A549 (cell line): Measurements from ENCODE around the gene MORC2. TPM values are rescaled to one million over a fixed set of nuclear protein-coding genes. Genes with fewer than 3 reads are reported as not detected.

ENCODE experiments used
- ATAC-seq, 2 experiments: fragments of 200-7000 bp in 1 of 2; fragments of >200 bp in 1 of 2; cut with Nextera tagmentation in 1 of 2; cut with Tn5 transposase in 1 of 2; 3 replicates each; pipeline versions ENCODE4 v1.8.0 to v1.9.1; 2018 to 2020; ENCODE audit warnings: mild to moderate bottlenecking in 1 of 2, moderate library complexity in 1 of 2
- CTCF ChIA-PET: fragments of 300-600 bp; sonication (Branson Sonifier 250); formaldehyde crosslinking; extraction: SDS; loops from one replicate; lab custom pipeline; 2021; ENCODE audit warnings: antibody characterized with exemption, inconsistent platforms; lab: Yijun Ruan, JAX
- POLR2A ChIA-PET: fragments of 350-600 bp; formaldehyde crosslinking; extraction: SDS; loops from one replicate; lab custom pipeline; 2021; ENCODE audit warnings: antibody characterized with exemption, inconsistent platforms; lab: Yijun Ruan, JAX
- DNase-seq, 2 experiments: peaks; one replicate each; pipeline versions ENCODE4 v3.0.0 to v3.0.0-alpha.2; 2011 to 2016; ENCODE audit warnings: low read depth in 1 of 2, low spot score in 1 of 2
- FAIRE-seq: peaks from 2 replicates; lab custom pipeline; 2011; peaks lifted over from hg19 to GRCh38; lab: Jason Lieb, UNC
- H3K27ac ChIP-seq, 2 experiments: fragments of >200 bp; sonication (Bioruptor Twin); formaldehyde crosslinking; 3 replicates each; pipeline ENCODE4 v1.5.1; 2016 to 2017
- H3K4me1 ChIP-seq: fragments of >200 bp; sonication (Bioruptor Twin); formaldehyde crosslinking; 3 replicates; pipeline ENCODE4 v1.6.1; 2016
- H3K4me2 ChIP-seq: fragments of >200 bp; sonication (Bioruptor Twin); formaldehyde crosslinking; 3 replicates; pipeline ENCODE4 v1.6.1; 2016
- H3K4me3 ChIP-seq: fragments of >200 bp; sonication (Bioruptor Twin); formaldehyde crosslinking; 3 replicates; pipeline ENCODE4 v1.5.1; 2016
- H3K9me3 ChIP-seq: fragments of >200 bp; sonication (Bioruptor Twin); formaldehyde crosslinking; 3 replicates; pipeline ENCODE4 v1.6.1; 2016
- BHLHE40 ChIP-seq: IDR thresholded peaks from 2 replicates; pipeline ENCODE4 v1.6.1; 2012; ENCODE audit warnings: low read depth, low read length, inconsistent platforms
- CBX2 ChIP-seq: fragments of 200-600 bp; sonication (generic); IDR thresholded peaks from 2 replicates; pipeline ENCODE4 v1.6.1; 2016; ENCODE audit warnings: low read depth, mild to moderate bottlenecking, borderline replicate concordance
- CEBPB ChIP-seq, 2 experiments: fragments of >200 bp in 1 of 2; sonication (Bioruptor Twin) in 1 of 2; formaldehyde crosslinking in 1 of 2; IDR thresholded peaks; 2 replicates each; pipeline ENCODE4 v1.6.1; 2012 to 2016
- CHD2 ChIP-seq: fragments of 150-350 bp; IDR thresholded peaks from 2 replicates; pipeline ENCODE4 v1.6.1; 2014; ENCODE audit warnings: low read length; ENCODE audit not compliant: partially characterized antibody
- CHD4 ChIP-seq: fragments of 200-600 bp; sonication (generic); IDR thresholded peaks from 2 replicates; pipeline ENCODE4 v1.6.1; 2016; ENCODE audit warnings: antibody characterized with exemption, mild to moderate bottlenecking, borderline replicate concordance
- EP300 ChIP-seq, 2 experiments: fragments of >200 bp; sonication (Bioruptor Twin); formaldehyde crosslinking; IDR thresholded peaks; 2 replicates in 1 of 2; 3 replicates in 1 of 2; pipeline ENCODE4 v1.6.1; 2016 to 2017
- ESRRA ChIP-seq: fragments of 150-350 bp; IDR thresholded peaks from 2 replicates; pipeline ENCODE4 v1.6.1; 2014; ENCODE audit warnings: mild to moderate bottlenecking, low read length, borderline replicate concordance
- FOSL2 ChIP-seq, 2 experiments: fragments of 450-650 bp in 1 of 2; fragments of >200 bp in 1 of 2; sonication (Bioruptor Twin) in 1 of 2; formaldehyde crosslinking; IDR thresholded peaks; 2 replicates each; pipeline versions ENCODE4 v1.5.0 to v1.6.1; 2016 to 2020; ENCODE audit warnings: mild to moderate bottlenecking in 1 of 2, moderate library complexity in 1 of 2
- HES2 ChIP-seq: fragments of >200 bp; sonication (Bioruptor Twin); formaldehyde crosslinking; IDR thresholded peaks from 2 replicates; pipeline ENCODE4 v1.6.1; 2016
- JUN ChIP-seq, 2 experiments: fragments of >200 bp; sonication (Bioruptor Twin); formaldehyde crosslinking; IDR thresholded peaks; 2 replicates in 1 of 2; 3 replicates in 1 of 2; pipeline ENCODE4 v1.6.1; 2016 to 2017
- JUNB ChIP-seq: fragments of >200 bp; sonication (Bioruptor Twin); formaldehyde crosslinking; IDR thresholded peaks from 2 replicates; pipeline ENCODE4 v1.6.1; 2016
- NFE2L2 ChIP-seq: fragments of 150-350 bp; conservative IDR thresholded peaks from 2 replicates; pipeline ENCODE4 v1.6.1; 2014; ENCODE audit warnings: low read length
- POLR2AphosphoS2 ChIP-seq: conservative IDR thresholded peaks from 2 replicates; pipeline ENCODE4 v1.6.1; 2012; ENCODE audit warnings: low read length, improper control_type of control experiment, inconsistent platforms
- RAD21 ChIP-seq, 2 experiments: fragments of >200 bp in 1 of 2; sonication (Bioruptor Twin) in 1 of 2; formaldehyde crosslinking in 1 of 2; IDR thresholded peaks in 1 of 2; conservative IDR thresholded peaks in 1 of 2; 2 replicates in 1 of 2; 3 replicates in 1 of 2; pipeline ENCODE4 v1.6.1; 2012 to 2018; ENCODE audit warnings: inconsistent platforms in 1 of 2
- RCOR1 ChIP-seq: fragments of 150-350 bp; IDR thresholded peaks from 2 replicates; pipeline ENCODE4 v1.6.1; 2014; ENCODE audit warnings: antibody characterized with exemption, low read length, low read depth
- ZC3H11A ChIP-seq: fragments of 450-650 bp; IDR thresholded peaks from 2 replicates; pipeline ENCODE4 v1.6.1; 2014; ENCODE audit warnings: antibody characterized with exemption, mild to moderate bottlenecking
- WGBS: methylation state at CpG from one replicate; pipeline ENCODE4 v1.1.6; 2017; ENCODE audit errors: missing lambda C conversion rate; 5-methylcytosine and 5-hydroxymethylcytosine counted together
- polyA plus RNA-seq, 4 experiments: library from polyadenylated mRNA; depleted of rRNA in 3 of 4; stranded (reverse); fragments of >200 nt; fragmentation: RNase III in 1 of 4; extraction: RNeasy Plus Mini Kit Qiagen cat#74134 plus additional on column Dnase treatment in 1 of 4; gene quantifications; 2 replicates in 3 of 4; 3 replicates in 1 of 4; pipeline ENCODE4 v1.2.3, GENCODE V29; 2011 to 2017
- TF ChIP-seq, protein P1 (sequence below): fragments of 250-450 bp; sonication (Bioruptor Pico); IDR thresholded peaks from 2 replicates; pipeline ENCODE4 v1.5.0; 2020; ENCODE audit warnings: low read depth, mild to moderate bottlenecking, moderate library complexity
- TF ChIP-seq, protein P2 (sequence below): fragments of 200-600 bp; sonication (generic); IDR thresholded peaks from 2 replicates; pipeline ENCODE4 v1.6.1; 2016; ENCODE audit warnings: antibody characterized with exemption, mild to moderate bottlenecking, moderate library complexity
- TF ChIP-seq, protein P3 (sequence below): fragments of 150-350 bp; IDR thresholded peaks from 2 replicates; pipeline ENCODE4 v1.6.1; 2014; ENCODE audit warnings: low read depth, mild to moderate bottlenecking, low read length

Gene MORC2
- polyA plus RNA-seq, 2 of the 4 experiments (the other 2 are of a cell fraction) = 14.8 to 16.0 TPM

- Histone ChIP-seq H3K4me3 (no peak overlapping the region), H3K27ac (no peak overlapping the region), H3K9me3 (no peaks in the 10 kb centered on the region), H3K4me2 (no peak overlapping the region), H3K4me1 (no peaks in the 10 kb centered on the region)
- FAIRE-seq (no peak), DNase-seq (no peak), ATAC-seq (no peak)
- POLR2A ChIA-PET = no interaction called here
- 89% methylated on average over 5 of the region's 5 CpGs for WGBS
- TF ChIP-seq HES2 (no peak), RAD21 (conservative IDR thresholded peaks at IDR 0.05 in 1 of 2, IDR thresholded peaks at IDR 0.05 in 1 of 2) (no peak), CHD4 (no peak), ZC3H11A (no peak), POLR2AphosphoS2 (no peak), EP300 (IDR thresholded peaks at IDR 0.05) (no peak), BHLHE40 (no peak)
- TF ChIP-seq, protein P1, sequence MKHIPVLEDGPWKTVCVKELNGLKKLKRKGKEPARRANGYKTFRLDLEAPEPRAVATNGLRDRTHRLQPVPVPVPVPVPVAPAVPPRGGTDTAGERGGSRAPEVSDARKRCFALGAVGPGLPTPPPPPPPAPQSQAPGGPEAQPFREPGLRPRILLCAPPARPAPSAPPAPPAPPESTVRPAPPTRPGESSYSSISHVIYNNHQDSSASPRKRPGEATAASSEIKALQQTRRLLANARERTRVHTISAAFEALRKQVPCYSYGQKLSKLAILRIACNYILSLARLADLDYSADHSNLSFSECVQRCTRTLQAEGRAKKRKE (CRISPR knock-in tag) = no peak
- CTCF ChIA-PET = interaction anchor here (0.8 to 5.0 kb wide), 5 partner anchors 10 to 273 kb away, joined by 3 to 43 read pairs (median 3); partner anchors contain the start of gene SLC35E4
Measured at GRCh38 chr22:30909306-30909705, 59.3 kb downstream of the MORC2 start.

DNA sequence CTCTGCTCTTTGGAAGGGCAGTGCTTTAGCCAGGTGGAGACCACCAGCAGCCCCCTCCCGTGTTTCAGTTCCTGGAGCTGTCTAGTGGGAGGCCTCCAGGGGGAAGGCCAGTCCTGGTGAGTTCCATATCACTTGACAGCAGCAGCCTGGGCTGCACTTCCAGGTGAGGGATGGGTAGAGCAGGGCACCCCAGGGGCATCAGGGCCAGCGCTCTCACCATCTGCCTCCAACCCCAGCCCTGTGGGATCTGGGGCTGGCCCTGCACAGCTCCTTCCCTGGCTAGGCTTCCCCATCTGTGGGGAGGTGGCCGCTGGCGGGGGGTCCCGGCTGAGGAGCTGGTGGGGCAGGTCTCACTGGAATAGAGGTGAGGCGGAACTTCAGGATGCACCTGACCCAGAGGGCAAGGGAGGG lies 60.5 kb downstream of the MORC2 start:
- no peak overlapping the region for H3K4me2 ChIP-seq
- WGBS = 92% methylated on average over 2 of the region's 6 CpGs
- no peaks in the 10 kb centered on the region for H3K4me1 ChIP-seq
- CTCF ChIA-PET = interaction anchor here (1.3 to 5.0 kb wide), 3 partner anchors 9 to 145 kb away, joined by 4 to 43 read pairs (median 11); no protein-coding TSS in a partner anchor
- TF ChIP-seq ESRRA = no peak
- no peak for TF ChIP-seq JUN (IDR thresholded peaks at IDR 0.05)
- no peak for TF ChIP-seq CEBPB (IDR thresholded peaks at IDR 0.05)
- TF ChIP-seq RAD21 (conservative IDR thresholded peaks at IDR 0.05 in 1 of 2, IDR thresholded peaks at IDR 0.05 in 1 of 2) = no peak
- no peak for TF ChIP-seq CHD2
- no peak for TF ChIP-seq CBX2
- no peak for TF ChIP-seq JUNB
- no peak for TF ChIP-seq CHD4
- TF ChIP-seq FOSL2 (IDR thresholded peaks at IDR 0.05) = no peak
- no peak for TF ChIP-seq FOSL2 (CRISPR knock-in tag; IDR thresholded peaks at IDR 0.05)
- no peak for TF ChIP-seq NFE2L2
- TF ChIP-seq, protein P2, sequence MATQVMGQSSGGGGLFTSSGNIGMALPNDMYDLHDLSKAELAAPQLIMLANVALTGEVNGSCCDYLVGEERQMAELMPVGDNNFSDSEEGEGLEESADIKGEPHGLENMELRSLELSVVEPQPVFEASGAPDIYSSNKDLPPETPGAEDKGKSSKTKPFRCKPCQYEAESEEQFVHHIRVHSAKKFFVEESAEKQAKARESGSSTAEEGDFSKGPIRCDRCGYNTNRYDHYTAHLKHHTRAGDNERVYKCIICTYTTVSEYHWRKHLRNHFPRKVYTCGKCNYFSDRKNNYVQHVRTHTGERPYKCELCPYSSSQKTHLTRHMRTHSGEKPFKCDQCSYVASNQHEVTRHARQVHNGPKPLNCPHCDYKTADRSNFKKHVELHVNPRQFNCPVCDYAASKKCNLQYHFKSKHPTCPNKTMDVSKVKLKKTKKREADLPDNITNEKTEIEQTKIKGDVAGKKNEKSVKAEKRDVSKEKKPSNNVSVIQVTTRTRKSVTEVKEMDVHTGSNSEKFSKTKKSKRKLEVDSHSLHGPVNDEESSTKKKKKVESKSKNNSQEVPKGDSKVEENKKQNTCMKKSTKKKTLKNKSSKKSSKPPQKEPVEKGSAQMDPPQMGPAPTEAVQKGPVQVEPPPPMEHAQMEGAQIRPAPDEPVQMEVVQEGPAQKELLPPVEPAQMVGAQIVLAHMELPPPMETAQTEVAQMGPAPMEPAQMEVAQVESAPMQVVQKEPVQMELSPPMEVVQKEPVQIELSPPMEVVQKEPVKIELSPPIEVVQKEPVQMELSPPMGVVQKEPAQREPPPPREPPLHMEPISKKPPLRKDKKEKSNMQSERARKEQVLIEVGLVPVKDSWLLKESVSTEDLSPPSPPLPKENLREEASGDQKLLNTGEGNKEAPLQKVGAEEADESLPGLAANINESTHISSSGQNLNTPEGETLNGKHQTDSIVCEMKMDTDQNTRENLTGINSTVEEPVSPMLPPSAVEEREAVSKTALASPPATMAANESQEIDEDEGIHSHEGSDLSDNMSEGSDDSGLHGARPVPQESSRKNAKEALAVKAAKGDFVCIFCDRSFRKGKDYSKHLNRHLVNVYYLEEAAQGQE = no peak
- no peak for TF ChIP-seq RCOR1
- TF ChIP-seq, protein P3, sequence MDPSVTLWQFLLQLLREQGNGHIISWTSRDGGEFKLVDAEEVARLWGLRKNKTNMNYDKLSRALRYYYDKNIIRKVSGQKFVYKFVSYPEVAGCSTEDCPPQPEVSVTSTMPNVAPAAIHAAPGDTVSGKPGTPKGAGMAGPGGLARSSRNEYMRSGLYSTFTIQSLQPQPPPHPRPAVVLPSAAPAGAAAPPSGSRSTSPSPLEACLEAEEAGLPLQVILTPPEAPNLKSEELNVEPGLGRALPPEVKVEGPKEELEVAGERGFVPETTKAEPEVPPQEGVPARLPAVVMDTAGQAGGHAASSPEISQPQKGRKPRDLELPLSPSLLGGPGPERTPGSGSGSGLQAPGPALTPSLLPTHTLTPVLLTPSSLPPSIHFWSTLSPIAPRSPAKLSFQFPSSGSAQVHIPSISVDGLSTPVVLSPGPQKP = no peak
- POLR2A ChIA-PET = no interaction called here
- no peak for FAIRE-seq
- no peak for ATAC-seq
- H3K9me3 ChIP-seq = no peaks in the 10 kb centered on the region
- H3K4me3 ChIP-seq = no peak overlapping the region
- no peak overlapping the region for H3K27ac ChIP-seq
- no peak for DNase-seq
